ENCODE measurements around the gene SLC6A20. TPM values are rescaled to one million over a fixed set of nuclear protein-coding genes. Genes with fewer than 3 reads are reported as not detected.

The SLC6A20 gene, protein sequence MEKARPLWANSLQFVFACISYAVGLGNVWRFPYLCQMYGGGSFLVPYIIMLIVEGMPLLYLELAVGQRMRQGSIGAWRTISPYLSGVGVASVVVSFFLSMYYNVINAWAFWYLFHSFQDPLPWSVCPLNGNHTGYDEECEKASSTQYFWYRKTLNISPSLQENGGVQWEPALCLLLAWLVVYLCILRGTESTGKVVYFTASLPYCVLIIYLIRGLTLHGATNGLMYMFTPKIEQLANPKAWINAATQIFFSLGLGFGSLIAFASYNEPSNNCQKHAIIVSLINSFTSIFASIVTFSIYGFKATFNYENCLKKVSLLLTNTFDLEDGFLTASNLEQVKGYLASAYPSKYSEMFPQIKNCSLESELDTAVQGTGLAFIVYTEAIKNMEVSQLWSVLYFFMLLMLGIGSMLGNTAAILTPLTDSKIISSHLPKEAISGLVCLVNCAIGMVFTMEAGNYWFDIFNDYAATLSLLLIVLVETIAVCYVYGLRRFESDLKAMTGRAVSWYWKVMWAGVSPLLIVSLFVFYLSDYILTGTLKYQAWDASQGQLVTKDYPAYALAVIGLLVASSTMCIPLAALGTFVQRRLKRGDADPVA
- total RNA-seq: 1 to 10 TPM in 1 of 3 donors, under 1 TPM in 2; 0.16 to 1.2 (median 0.33) TPM

DNA sequence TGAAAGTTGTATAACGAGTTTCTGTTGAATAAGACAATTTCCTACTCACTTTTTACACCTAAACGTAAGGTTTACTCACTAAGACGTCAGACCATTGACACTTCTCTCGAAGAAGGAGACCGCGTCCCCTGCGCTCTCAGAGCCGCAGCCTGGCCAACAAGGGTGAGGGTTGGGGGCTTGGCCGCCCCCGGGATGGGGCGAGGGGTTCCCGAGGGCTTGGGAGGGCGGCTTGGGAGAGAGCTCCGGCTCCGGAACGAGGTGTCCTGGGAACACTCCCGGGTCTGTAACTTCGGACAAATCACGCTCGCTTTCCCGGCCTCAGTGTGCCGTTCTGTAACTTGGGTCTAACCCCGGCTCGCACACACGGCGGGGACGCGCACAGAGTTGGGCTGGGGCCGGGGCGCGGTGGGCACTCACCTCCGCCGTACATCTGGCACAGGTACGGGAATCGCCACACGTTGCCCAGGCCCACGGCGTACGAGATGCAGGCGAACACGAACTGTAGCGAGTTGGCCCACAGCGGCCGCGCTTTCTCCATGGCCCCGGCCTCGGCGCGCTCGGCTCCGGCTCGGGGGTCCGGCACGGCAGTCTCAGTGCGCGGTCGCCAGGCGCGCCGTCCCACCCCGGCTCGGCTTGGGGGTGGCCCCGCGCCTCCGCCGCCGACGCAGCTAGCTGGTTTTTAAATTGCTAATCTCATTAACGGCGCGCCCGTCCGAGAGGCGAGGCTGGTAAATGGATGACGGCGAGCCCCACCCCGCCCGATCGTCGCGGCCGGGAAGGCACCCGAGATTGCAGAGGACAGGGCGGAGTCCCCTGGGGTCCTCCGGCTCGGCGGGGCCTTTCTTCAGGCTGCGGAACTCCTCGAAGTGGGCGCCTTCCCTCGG is at the start of gene SLC6A20:
Gene SLC6A20 (minus strand): TSS at position 655 of the 884 bp plus-strand sequence. CDS start 117 bp downstream, at position 538.
- DNase-seq (ENCODE audit: low spot score in 2 of 2): no peak
- intact Hi-C loops (cut with DNase I; ENCODE audit: low total_unique reads): no loop called here
- Histone ChIP-seq H3K9me3 (no peaks in the 10 kb centered on the region), H3K27me3 (peaks cover 3 to 16% of the 10 kb centered on the region in 2 donors), H3K36me3 (no peaks in the 10 kb centered on the region), H3K27ac (no peak within 1 kb of the TSS), H3K4me3 (peak within 1 kb of the TSS; percentile 36 to 70 (median 56)), H3K4me1 (no peaks in the 10 kb centered on the region)
- TF ChIP-seq, protein P1, sequence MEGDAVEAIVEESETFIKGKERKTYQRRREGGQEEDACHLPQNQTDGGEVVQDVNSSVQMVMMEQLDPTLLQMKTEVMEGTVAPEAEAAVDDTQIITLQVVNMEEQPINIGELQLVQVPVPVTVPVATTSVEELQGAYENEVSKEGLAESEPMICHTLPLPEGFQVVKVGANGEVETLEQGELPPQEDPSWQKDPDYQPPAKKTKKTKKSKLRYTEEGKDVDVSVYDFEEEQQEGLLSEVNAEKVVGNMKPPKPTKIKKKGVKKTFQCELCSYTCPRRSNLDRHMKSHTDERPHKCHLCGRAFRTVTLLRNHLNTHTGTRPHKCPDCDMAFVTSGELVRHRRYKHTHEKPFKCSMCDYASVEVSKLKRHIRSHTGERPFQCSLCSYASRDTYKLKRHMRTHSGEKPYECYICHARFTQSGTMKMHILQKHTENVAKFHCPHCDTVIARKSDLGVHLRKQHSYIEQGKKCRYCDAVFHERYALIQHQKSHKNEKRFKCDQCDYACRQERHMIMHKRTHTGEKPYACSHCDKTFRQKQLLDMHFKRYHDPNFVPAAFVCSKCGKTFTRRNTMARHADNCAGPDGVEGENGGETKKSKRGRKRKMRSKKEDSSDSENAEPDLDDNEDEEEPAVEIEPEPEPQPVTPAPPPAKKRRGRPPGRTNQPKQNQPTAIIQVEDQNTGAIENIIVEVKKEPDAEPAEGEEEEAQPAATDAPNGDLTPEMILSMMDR (IDR thresholded peaks at IDR 0.05): no peak
- TF ChIP-seq POLR2AphosphoS5 (IDR thresholded peaks at IDR 0.05) (no peak), POLR2A (IDR thresholded peaks at IDR 0.05) (no peak)

DNA sequence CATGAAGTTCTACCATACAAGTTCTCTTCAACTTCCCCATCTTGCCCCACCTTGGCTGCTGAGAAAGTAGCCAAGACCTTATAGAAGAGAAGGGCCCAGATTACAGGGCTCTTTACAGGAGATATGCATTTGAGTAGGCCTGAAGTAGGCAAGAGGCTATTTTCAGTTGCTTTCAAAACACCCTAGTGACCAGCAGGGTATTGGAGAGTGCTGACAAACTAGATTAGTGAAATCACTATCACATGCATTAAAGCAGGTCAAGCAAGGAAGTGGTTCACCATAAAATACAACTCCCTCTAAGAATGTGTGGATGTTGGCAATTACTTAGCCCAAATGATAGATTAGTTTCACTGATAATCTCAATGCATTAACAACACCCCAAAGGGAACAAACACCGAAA is 48.3 kb upstream of the SLC6A20 start:
- Histone ChIP-seq H3K27me3 (peaks cover 0 to 4% of the 10 kb centered on the region in 2 donors), H3K4me1 (no peaks in the 10 kb centered on the region), H3K4me3 (no peak overlapping the region), H3K27ac (no peak overlapping the region), H3K9me3 (no peaks in the 10 kb centered on the region), H3K36me3 (no peaks in the 10 kb centered on the region)
- DNase-seq (ENCODE audit: low spot score in 2 of 2): no peak
- TF ChIP-seq, protein P1 (IDR thresholded peaks at IDR 0.05): no peak
- TF ChIP-seq POLR2AphosphoS5 (IDR thresholded peaks at IDR 0.05) (no peak), POLR2A (IDR thresholded peaks at IDR 0.05) (no peak)
- intact Hi-C loops (cut with DNase I; ENCODE audit: low total_unique reads): no loop called here

DNA sequence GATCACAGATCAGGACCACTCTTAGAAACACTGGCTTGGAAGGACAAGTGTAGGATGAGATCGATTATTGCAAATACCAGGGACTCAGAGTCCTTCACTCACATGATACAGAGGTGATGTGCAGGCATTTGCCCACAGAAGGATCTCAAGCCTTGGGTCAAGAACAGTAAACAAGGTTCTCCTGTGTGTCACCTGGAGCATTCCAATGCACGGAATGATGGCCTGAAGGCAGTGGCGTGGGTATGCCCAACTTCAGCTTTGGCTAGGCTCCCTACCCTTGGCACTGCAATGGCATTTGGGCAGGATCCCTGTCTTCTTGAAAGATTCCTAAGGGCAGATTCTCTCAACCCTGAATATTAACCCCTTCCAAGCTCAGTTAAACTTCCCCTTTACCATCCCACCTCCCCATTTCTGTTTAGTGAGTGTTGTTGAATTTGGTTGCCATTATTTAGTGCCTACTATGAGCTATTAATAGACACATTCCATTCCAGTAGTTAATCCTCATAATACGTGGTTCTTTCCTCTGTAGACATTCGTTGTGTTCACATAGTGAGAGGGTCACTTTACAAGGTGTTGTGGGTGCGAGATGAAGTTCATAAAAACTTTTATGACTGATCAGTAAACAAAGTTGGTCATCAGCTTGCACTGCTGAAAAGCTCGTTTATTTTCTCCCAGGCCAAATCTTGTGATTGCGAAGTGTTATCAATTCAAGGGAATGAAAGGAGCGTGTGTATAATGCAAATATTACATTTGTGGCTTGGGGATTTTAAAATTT is 46.7 kb upstream of the SLC6A20 start:
- no peak overlapping the region for H3K27ac ChIP-seq
- intact Hi-C loops (cut with DNase I; ENCODE audit: low total_unique reads): no loop called here

DNA sequence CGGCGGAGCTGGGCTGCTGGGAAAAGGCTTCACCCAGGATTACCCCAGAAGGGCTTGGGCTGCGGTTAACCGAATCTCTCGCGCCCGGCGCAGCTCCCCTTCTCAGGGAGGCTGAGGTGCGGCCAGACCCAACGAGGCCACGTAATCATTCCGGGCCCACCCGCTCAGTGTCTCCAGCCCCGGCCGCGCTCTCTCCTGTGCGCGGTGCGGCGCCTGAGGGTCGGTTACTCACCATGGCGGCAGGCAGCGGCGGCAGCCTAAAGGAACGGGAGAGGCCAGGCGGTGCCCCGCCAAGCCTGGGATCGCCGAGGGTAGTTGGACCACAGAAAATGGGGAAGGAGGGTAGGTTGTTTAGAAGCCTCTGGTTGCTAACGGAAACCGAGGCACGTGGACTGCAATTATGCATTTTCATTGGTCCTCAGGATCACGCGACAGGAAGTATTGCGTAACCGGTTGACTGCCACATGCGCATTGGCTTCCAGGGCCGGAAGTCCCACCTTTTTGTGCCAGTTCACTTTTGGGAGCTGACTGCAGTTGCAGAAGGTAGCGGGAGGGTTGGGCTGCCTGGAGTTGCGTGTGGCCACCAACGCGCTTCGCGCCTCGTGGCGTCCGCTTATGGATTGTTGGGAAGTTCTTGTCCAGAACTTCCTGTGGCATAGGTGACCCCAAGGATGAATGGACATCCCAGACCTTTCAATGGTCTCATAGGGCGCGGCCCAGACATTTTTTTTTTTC is 45.6 kb upstream of the SLC6A20 start, which contains the start of gene LZTFL1:
Gene LZTFL1 (minus strand): TSS at position 363 of the 735 bp plus-strand sequence. CDS start 128 bp downstream, at position 235.
- intact Hi-C loops (cut with DNase I; ENCODE audit: low total_unique reads): no loop called here
- Histone ChIP-seq H3K27ac (peak within 1 kb of the TSS; percentile 78 to 87), H3K4me3 (peak within 1 kb of the TSS; percentile 85 to 97 (median 92)), H3K27me3 (peaks cover 0 to 4% of the 10 kb centered on the region in 2 donors), H3K9me3 (no peaks in the 10 kb centered on the region), H3K36me3 (no peaks in the 10 kb centered on the region), H3K4me1 (no peaks in the 10 kb centered on the region)
- peak; percentile 93 to 94 for DNase-seq (ENCODE audit: low spot score in 2 of 2)
- TF ChIP-seq, protein P1 (IDR thresholded peaks at IDR 0.05): no peak
- peak; percentile 79 to 95 (median 85) for TF ChIP-seq POLR2AphosphoS5 (IDR thresholded peaks at IDR 0.05)
- TF ChIP-seq POLR2A (IDR thresholded peaks at IDR 0.05): no peak

More for the DNA sequence above, 46.7 kb upstream of the SLC6A20 start:
- TF ChIP-seq POLR2A (IDR thresholded peaks at IDR 0.05) (no peak), POLR2AphosphoS5 (IDR thresholded peaks at IDR 0.05) (no peak)
- TF ChIP-seq, protein P1 (IDR thresholded peaks at IDR 0.05): no peak
- no peak overlapping the region for H3K4me3 ChIP-seq
- no peaks in the 10 kb centered on the region for H3K4me1 ChIP-seq
- peaks cover 0 to 4% of the 10 kb centered on the region in 2 donors for H3K27me3 ChIP-seq
- H3K36me3 ChIP-seq: no peaks in the 10 kb centered on the region
- no peak for DNase-seq (ENCODE audit: low spot score in 2 of 2)
- H3K9me3 ChIP-seq: no peaks in the 10 kb centered on the region
